GM19025 (cell line): ENCODE data around the gene NAALAD2.
"Not testable (repeated sequence)": the region's sequence is repeated elsewhere in the genome, so short reads cannot be mapped to it uniquely, and the experiment has no call there.

Experiments used
- ATAC-seq: cut with Tn5 transposase; IDR thresholded peaks from one replicate; pipeline ENCODE4 v1.9.1; 2021; ENCODE audit warnings: mild to moderate bottlenecking, low read depth, moderate library complexity; ENCODE audit not compliant: unreplicated experiment

The NAALAD2 gene

DNA sequence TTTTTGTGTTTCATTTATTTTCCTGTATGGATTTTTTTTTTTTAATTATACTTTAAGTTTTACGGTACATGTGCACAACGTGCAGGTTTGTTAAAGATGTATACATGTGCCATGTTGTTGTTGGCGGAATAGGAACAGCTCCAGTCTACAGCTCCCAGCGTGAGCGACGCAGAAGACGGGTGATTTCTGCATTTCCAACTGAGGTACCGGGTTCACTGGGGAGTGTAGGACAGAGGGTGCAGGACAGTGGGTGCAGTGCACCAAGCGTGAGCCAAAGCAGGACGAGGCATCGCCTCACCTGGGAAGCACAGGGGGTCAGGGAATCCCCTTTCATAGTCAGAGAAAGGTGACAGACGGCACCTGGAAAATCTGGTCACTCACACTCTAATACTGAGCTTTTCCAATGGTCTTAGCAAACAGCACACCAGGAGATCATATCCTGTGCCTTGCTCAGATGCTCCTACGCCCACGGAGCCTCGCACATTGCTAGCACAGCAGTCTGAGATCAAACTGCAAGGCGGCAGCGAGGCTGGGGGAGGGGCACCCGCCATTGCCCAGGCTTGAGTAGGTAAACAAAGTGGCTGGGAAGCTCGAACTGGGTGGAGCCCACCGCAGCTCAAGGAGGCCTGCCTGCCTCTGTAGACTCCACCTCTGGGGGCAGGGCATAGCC, 105.6 kb downstream of the NAALAD2 start:
- ATAC-seq, result not testable (repeated sequence)

DNA sequence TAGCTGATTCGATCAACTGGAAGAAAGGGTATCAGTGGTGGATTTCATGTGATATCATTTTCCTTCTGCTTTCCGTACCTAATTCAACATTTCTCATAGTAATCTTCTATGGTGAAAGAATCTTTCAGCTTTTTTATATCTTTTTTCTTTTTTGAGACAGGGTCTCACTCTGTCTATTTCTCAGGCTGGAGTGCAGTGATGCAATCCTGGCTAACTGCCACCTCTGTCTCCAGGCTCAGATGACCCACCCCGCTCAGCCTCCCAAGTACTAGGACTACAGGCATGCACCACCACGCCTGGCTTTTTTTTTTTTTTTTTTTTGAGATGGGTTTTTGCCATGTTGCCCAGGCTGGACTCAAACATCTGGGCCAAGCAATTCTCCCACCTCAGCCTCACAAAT, 107.0 kb downstream of the NAALAD2 start:
- no peak for ATAC-seq
